Measurements from ENCODE around the gene MEX3A. TPM values are rescaled to one million over a fixed set of nuclear protein-coding genes. Genes with fewer than 3 reads are reported as not detected.

Gene MEX3A
- total RNA-seq, 4 donors from 2014 or later: 0.17 to 0.57 (median 0.27) TPM

DNA sequence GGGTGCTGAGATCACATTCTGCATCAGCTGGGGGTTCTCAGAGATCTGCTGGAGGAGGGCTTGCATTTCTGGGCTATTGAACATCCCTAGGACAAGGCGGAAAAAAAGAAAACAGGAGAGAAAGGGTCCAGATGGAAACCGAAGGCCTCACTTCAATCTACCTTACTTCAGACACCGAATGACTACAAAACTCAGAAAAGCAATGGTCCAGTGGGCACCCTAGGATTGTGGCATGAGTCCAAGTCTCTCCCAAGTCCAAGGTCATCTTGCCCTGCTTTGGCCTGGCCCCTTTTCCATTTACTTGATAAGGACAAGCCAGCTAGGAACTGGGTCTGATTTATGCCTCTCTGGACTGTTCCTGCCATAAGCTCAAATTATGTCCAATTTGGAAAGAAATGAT is 39.4 kb downstream of the MEX3A start:
- TF ChIP-seq, protein P1, sequence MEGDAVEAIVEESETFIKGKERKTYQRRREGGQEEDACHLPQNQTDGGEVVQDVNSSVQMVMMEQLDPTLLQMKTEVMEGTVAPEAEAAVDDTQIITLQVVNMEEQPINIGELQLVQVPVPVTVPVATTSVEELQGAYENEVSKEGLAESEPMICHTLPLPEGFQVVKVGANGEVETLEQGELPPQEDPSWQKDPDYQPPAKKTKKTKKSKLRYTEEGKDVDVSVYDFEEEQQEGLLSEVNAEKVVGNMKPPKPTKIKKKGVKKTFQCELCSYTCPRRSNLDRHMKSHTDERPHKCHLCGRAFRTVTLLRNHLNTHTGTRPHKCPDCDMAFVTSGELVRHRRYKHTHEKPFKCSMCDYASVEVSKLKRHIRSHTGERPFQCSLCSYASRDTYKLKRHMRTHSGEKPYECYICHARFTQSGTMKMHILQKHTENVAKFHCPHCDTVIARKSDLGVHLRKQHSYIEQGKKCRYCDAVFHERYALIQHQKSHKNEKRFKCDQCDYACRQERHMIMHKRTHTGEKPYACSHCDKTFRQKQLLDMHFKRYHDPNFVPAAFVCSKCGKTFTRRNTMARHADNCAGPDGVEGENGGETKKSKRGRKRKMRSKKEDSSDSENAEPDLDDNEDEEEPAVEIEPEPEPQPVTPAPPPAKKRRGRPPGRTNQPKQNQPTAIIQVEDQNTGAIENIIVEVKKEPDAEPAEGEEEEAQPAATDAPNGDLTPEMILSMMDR (IDR thresholded peaks at IDR 0.05; ENCODE audit: low read depth): no peak

DNA sequence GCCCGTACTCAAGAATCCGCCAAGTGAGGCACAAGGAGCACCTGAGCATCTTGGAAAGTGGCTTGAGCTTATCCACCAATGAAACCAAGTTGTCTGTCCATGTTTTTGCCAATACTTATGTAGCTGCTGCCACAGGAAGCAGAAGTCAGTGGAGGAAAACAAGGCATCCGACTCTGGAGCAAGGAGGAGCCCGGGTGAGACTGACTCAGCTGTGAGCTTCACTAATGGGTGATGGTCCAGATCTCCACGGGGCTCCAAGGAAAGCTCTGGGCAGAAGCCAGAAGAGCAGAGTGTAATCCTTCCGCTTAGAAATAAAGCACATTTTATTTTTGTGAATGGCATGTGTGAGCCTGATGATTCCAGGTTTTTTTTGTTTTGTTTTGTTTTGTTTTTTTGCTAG is 49.3 kb downstream of the MEX3A start:
- TF ChIP-seq, protein P1 (IDR thresholded peaks at IDR 0.05; ENCODE audit: low read depth): no peak

DNA sequence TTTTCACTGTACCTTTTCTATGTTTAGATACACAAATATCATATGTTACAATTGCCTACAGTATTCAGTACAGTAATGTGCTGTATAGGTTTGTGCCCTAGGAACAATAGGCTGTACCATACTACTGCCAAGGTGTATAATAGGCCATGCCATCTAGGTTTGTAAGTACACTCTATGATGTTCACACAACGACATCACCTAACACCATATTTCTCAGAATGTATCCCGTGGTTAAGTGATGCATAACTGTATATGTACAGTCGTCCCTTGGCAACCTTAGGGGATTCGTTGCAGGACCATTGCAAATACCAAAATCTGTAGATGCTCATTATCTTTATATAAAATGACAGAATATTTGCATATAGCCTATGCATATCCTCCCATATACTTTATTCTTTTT is 55.7 kb downstream of the MEX3A start:
- TF ChIP-seq, protein P1 (IDR thresholded peaks at IDR 0.05; ENCODE audit: low read depth): no peak

DNA sequence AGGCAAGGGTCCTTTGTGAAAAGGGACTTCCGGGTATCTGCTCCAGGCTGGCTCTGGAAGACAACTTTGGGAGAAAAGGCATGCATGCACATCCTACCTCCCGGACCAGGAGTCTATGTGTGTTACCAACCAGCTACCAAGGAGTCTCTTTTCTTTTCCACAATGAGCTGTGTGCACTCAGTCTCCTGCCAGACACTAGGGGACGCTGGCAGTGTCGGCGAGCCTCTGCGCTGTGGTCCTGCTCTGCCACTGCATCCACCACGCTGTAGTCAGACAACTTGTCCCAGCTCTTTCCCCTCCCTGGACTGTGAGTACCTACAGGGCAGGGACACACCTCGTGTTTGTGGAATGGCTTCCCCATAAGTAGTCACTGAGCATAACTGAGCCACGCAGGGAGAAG is 56.4 kb downstream of the MEX3A start:
- TF ChIP-seq, protein P1 (IDR thresholded peaks at IDR 0.05; ENCODE audit: low read depth): no peak

DNA sequence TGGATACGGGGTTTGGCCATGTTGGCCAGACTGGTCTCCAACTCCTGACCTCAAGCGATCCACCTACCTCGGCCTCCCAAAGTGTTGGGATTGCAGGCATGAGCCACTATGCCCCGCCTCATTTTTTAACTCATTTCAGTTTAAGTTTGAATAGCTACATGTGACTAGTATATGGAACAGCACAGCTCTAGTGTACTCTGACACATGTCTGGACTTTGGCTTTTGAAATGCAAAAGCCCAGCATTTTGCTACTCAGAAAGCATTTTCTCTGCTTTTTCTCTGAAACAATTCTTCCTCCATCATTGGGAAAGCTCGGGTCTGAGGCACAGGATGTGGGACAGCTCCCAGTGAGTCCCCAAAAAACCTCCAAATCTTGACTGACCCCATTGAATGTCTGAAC is 57.5 kb downstream of the MEX3A start:
- TF ChIP-seq, protein P1 (IDR thresholded peaks at IDR 0.05; ENCODE audit: low read depth): no peak

Other genes with a start within 250 kb of the MEX3A start
- gene GON4L, start 225.3 kb downstream of the MEX3A start, total RNA-seq: 10 to 100 TPM; 30.9 to 42.8 (median 36.3) TPM
- gene SYT11, start 222.9 kb downstream of the MEX3A start, total RNA-seq: 10 to 100 TPM in 1 of 4 donors, 1 to 10 TPM in 3; 4.3 to 13.8 (median 5.2) TPM
- gene RIT1, start 171.1 kb downstream of the MEX3A start, total RNA-seq: 10 to 100 TPM; 24.3 to 40.1 (median 28.4) TPM
- gene KHDC4, start 148.1 kb downstream of the MEX3A start, total RNA-seq: 10 to 100 TPM; 30.9 to 62.0 (median 39.5) TPM
- gene RXFP4, start 140.8 kb downstream of the MEX3A start, total RNA-seq: not detected
- gene ARHGEF2, start 103.9 kb downstream of the MEX3A start, total RNA-seq: 100 to 1,000 TPM in 3 of 4 donors, 10 to 100 TPM in 1; 77.9 to 143 (median 131) TPM
- gene SSR2, start 61.5 kb downstream of the MEX3A start, total RNA-seq: 100 to 1,000 TPM; 117 to 238 (median 185) TPM
- gene UBQLN4, start 28.7 kb downstream of the MEX3A start, total RNA-seq: 10 to 100 TPM; 15.1 to 16.5 (median 16.2) TPM
- gene LAMTOR2, start 27.7 kb downstream of the MEX3A start, total RNA-seq: 10 to 100 TPM; 51.7 to 80.1 (median 66.9) TPM
- not detected for gene RAB25, start 21.3 kb downstream of the MEX3A start, total RNA-seq
- gene LMNA, start 32.2 kb upstream of the MEX3A start, total RNA-seq: 100 to 1,000 TPM; 210 to 349 (median 281) TPM
- gene SEMA4A, start 71.1 kb upstream of the MEX3A start, total RNA-seq: 1 to 10 TPM; 2.6 to 3.4 (median 3.0) TPM
- 10 to 100 TPM in 3 of 4 donors, 1 to 10 TPM in 1; 7.9 to 22.3 (median 13.1) TPM for gene SLC25A44, start 111.6 kb upstream of the MEX3A start, total RNA-seq
- 10 to 100 TPM; 36.3 to 51.2 (median 41.0) TPM for gene PMF1, start 130.5 kb upstream of the MEX3A start, total RNA-seq
- under 1 TPM in 2 of 4 donors, not detected in 2; 0.68 to 0.94 TPM for gene BGLAP, start 159.7 kb upstream of the MEX3A start, total RNA-seq
- 1 to 10 TPM in 2 of 4 donors, under 1 TPM in 1, not detected in 1; 0.66 to 1.5 (median 1.0) TPM for gene PAQR6, start 165.6 kb upstream of the MEX3A start, total RNA-seq
- 10 to 100 TPM; 26.6 to 48.6 (median 37.3) TPM for gene SMG5, start 200.4 kb upstream of the MEX3A start, total RNA-seq
- 1 to 10 TPM in 3 of 4 donors, not detected in 1; 1.0 to 2.3 (median 2.2) TPM for gene TMEM79, start 201.9 kb upstream of the MEX3A start, total RNA-seq
- gene GLMP, start 213.2 kb upstream of the MEX3A start, total RNA-seq: 10 to 100 TPM; 34.9 to 84.3 (median 48.3) TPM
- gene VHLL, start 216.8 kb upstream of the MEX3A start, total RNA-seq: not detected

Measured in subcutaneous adipose tissue (tissue), 4 donors.